ENCODE data around the gene GJB6.
A peak's percentile ranks its signal among the peaks of the same experiment; 100 is the strongest.

GJB6 gene

DNA sequence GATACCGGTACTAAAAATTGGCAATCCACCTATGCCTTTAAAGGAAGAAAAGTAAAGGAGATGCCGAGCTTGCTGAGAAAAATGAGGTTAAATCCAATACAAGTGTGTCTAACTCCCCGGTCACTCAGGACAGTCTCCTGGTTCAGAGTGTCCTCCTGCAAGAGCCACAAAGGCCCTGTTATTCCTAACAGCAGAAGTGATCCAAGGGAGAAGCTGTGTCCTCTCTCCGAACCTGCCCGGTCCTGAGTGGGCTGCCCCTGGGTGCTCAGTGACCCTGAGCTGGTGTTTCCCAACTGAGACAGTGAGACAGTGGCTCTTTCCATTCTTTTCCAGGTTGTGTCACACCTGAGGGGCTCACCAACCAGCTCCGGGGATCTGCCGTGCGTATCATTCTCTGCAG is 4.8 kb downstream of the GJB6 start:
- DNase-seq: no peak

DNA sequence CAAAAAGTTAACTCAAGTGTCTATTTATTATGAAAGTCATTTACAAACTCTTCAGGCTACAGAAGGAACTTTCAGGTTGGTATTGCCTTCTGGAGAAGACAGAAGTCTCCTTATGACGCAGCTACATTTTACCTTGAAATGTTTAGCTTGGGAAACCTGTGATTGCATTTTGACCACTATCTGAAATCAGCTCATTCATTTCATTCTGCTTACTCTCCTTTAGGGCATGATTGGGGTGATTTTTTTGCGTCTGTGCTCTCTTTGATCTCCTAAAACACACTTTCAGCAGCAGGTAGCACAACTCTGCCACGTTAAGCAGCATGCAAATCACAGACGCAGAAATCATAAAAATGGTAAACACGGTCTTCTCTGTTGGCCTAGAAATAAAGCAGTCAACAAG is 9.6 kb downstream of the GJB6 start:
- DNase-seq: no peak

GRCh38 chr13:20221772-20222171 is 10.3 kb downstream of the GJB6 start:
- no peak for DNase-seq

GRCh38 chr13:20219577-20219976 is 12.5 kb downstream of the GJB6 start:
- no peak for DNase-seq

- DNase-seq: no peak
Observed at GRCh38 chr13:20217168-20217567, 15.0 kb downstream of the GJB6 start.

GRCh38 chr13:20209948-20210347 is 22.2 kb downstream of the GJB6 start:
- DNase-seq: no peak

GRCh38 chr13:20206698-20207235 is 25.4 kb downstream of the GJB6 start:
- no peak for DNase-seq

DNA sequence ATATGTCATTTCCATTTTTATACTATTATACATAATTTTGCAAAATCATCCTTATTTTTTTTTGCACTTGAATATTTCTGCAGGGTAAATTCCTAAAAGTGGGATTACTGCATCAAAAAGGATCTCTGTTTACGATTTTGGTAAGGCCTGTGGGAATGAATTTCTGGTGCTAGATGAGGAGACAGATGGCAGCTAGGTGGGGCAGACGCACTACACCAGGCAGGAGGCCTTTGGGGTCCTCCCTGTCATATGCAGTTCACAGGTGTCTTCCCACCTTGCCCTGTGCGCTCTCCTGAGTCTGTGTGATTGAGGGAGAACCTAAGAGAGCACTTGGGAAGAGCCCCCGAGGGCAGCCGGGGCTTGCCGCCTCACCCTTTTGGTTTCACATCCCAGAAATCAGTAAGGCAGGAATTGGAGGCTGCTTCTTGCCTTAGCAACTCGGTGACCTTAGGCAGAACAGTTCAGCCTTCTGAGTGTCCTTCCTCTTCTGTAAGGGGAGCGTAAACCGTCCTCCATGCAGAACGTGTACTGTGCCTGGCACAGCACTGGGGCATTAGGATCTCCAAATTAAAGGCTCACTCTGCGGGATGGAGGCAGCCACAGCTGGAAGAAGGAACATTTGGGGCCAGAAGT is 25.9 kb downstream of the GJB6 start:
- no peak for DNase-seq

GRCh38 chr13:20198781-20199180 is 33.3 kb downstream of the GJB6 start:
- no peak for DNase-seq

GRCh38 chr13:20197361-20197834 is 34.7 kb downstream of the GJB6 start:
- DNase-seq: no peak

DNA sequence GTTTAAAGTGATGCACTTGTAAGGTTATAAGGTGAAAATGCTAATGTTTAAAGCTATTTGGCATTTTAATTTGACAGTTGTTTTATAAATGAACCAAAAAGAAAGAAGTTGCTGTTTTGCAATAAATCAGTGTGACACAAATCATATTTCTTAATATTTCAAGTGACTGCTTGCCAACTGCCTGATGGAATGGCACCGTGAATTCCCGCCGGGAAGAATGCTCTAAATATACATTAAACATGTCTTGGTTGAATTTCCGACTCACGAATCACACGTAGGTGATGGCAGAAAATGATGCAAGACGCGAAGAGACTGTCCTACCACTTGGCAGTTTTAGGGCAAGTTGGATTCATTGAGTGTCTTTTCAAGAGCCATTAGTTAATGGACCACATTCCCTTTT is 36.3 kb downstream of the GJB6 start:
- DNase-seq: no peak

DNA sequence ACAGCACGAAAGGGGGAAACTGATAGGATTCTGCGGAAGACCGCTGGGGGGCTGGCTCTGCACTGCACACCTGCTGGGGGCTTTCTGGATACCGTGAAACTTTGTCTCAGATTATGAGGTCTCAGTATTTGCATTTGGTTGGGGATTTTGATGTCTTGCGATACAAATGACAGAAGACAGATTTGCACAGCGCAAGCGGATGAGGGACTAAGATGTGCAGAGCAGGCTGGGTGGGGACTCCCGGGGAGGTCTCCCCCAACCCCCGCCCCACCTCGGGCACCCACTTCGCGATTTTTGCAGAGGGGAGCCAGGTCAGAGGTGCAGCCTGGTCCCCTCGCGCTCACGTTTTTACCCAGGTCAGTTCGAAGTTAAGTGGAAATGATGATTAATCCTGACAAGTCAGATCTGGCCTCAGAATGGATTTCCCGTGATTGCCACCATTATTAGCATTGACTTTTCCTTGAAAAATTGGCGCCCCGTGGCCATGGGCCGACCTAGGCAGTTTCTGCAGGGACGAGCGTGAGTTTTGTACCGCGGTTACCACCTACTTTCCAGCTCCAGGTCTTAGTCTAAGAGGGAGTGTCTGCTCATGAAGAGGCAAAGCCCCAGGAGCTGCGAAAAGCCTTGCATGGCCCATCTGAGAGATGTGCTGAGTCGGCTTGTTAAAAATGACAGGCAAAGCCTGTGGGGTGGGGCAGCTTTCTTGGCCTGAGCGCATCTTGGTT is 38.0 kb downstream of the GJB6 start:
- peak; percentile 30 for DNase-seq

DNA sequence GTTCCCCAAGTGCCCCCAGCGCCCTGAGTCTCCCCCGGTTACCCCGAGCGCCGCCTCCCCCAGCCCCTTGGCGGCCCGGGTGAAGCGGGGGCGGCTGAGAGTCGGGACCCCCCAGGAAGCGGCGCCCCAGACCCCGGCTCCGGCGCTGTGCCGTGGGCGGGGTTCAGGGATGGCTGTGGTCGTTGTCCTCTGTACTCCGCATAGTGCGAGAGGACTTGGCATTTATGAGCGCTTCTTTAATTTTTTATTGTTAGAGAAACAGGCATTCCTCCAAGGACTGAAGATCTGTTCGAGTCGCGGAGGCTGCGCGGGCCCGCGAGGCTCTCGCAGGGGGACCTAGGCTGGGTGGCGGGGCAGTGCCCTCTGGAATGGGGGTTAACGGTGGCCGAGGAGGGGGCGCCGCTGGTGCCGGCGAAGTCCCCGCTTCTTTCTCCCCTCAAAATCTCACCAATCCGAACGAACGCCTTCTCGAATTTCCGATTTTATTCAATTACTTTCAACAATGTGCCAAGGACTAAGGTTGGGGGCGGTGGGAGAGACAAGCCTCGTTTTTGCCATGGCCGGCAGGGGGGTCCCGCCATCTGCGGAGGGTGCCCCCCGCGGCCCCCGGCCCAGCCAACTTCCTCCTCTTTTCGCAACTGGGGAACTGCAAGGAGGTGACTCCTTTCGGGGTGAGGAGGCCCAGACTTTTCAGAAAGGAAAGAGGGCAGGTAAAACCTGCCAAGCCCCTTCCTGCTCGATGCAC is 38.8 kb downstream of the GJB6 start:
- DNase-seq: no peak

GRCh38 chr13:20192836-20193161 is 39.3 kb downstream of the GJB6 start, which contains the start of gene GJB2:
GJB2 (minus strand) TSS chr13:20192938; CDS start chr13:20189581, 3,357 bp downstream.
- no peak for DNase-seq

DNA sequence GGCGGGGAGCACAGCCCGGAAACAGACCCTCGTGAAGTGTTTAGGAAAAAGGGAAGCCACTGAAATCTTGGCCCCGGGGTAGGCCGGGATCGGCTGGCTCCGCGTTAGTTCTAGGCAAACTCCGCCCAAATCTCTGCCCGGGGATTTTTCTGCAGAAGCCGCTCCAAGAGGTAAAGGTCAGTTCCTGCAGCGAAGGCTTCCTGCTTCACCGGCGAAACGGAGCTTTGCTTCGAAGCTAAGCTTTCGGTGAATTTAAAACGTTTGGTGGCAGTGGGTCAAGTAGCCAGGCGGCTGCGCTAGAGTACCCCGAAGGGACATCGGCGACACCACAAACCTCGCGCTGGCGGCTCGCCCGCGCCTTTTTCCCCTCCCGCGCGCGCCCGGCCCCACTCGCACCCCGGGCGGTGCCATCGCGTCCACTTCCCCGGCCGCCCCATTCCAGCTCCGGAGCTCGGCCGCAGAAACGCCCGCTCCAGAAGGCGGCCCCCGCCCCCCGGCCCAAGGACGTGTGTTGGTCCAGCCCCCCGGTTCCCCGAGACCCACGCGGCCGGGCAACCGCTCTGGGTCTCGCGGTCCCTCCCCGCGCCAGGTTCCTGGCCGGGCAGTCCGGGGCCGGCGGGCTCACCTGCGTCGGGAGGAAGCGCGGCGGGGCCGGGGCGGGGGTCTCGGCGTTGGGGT is 39.8 kb downstream of the GJB6 start:
- DNase-seq: no peak

GRCh38 chr13:20191311-20192157 is 40.6 kb downstream of the GJB6 start:
- DNase-seq: no peak

- no peak for DNase-seq
Observed at GRCh38 chr13:20190481-20191310, 41.4 kb downstream of the GJB6 start.

GRCh38 chr13:20190076-20190475 is 42.0 kb downstream of the GJB6 start:
- DNase-seq: no peak

DNA sequence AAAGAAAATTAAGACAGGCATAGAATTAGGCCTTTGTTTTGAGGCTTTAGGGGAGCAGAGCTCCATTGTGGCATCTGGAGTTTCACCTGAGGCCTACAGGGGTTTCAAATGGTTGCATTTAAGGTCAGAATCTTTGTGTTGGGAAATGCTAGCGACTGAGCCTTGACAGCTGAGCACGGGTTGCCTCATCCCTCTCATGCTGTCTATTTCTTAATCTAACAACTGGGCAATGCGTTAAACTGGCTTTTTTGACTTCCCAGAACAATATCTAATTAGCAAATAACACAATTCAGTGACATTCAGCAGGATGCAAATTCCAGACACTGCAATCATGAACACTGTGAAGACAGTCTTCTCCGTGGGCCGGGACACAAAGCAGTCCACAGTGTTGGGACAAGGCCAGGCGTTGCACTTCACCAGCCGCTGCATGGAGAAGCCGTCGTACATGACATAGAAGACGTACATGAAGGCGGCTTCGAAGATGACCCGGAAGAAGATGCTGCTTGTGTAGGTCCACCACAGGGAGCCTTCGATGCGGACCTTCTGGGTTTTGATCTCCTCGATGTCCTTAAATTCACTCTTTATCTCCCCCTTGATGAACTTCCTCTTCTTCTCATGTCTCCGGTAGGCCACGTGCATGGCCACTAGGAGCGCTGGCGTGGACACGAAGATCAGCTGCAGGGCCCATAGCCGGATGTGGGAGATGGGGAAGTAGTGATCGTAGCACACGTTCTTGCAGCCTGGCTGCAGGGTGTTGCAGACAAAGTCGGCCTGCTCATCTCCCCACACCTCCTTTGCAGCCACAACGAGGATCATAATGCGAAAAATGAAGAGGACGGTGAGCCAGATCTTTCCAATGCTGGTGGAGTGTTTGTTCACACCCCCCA is 43.2 kb downstream of the GJB6 start:
- DNase-seq: no peak

GRCh38 chr13:20186771-20187170 is 45.3 kb downstream of the GJB6 start:
- no peak for DNase-seq
